Measurements from ENCODE around the gene NUDT1.
A peak's percentile ranks its signal among the peaks of the same experiment; 100 is the strongest.

Gene NUDT1

DNA sequence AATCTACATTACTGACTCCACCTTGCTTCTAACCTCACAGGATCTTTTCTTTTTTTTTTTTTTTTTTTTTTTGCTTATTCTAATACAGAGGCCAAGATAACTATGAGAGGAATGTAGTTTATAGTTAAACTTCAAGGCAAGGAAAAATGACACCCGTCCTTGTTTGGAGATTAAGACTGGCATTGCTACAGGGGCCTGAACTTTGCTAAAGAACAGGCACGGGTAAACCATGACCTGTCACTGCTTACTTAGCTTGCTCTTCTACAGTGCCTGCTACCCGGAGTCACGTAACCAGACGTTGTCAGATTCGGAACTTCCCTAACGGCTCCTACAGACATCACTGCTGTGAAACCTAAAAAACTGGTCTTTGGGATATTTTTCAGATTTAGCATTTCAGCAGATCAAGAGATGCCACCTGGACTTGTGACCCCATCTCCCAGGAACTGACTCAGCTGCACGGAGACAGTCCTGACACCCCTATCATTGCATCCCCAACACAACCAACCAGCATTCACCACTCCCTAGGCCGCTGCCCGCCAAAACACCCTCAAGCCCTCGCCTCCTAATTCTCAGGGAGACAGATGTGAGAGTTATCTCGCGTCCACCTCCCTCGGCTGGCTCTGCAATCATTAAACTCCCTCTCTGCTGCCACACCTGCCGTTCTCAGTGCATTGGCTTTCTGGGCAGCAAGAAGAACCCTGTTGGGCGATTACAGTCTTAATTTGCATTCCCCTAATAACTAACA is 36.8 kb upstream of the NUDT1 start:
- DNase-seq (ENCODE audit: low read depth in 2 of 2), result no peak

DNA sequence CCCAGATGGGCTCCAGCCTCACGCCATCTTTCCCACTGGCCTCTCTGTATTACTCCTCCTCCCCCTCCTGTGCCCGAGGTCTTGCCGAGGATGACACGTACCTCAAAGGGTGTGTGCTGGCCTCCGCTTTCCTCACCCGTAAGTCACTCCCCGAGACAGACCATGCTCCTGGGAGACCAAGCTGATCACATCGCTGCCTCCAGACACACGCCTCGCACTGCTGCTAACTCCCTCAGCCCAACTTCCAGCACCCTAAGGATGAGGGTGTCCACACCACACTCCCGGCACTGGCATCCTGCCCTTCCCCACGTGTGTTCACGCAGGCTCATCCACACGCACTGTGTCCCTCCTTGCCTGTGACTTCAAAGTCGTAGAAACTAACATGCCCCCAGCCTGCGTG is 33.3 kb upstream of the NUDT1 start:
- no peak for DNase-seq (ENCODE audit: low read depth in 2 of 2)

DNA sequence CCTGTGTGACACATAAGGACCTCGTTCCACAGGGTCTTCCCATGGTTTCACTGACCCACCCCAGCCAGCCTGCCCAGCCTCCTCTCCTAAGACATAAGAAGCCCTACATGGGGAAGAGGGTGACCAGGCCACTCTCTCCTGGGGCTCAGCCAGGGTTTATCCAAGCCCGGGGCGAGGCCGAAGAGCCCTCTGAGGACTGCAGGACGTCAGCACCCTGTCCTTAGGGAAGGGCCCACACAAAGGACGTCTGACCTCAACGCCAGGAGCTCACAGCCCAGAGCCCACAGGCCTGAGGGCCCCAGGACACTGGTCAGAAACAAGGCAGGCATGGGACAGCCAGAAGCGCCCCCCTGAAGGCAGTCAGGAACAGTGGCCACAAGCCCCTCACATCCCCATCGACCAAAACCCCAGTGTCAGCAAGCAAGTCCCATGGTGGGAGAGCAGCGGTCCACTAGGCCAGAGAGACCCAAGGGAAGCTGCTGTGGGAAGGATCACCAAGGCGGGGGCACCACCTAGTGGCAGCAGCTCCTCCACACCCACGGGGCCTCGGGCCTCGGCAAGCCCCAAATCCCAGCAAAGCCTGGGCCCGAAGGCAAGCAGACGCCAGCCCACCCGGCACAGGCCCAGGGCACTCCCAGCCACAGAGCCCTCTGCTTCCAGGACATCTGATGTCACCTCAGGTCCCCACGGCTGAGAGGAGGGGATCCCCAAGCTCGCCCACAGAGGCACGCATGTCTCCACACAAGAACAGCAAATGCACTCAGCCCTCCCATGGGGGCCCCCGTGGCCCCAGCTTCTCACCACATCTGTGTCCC is 32.7 kb upstream of the NUDT1 start:
- peak; percentile 11 to 20 for DNase-seq (ENCODE audit: low read depth in 2 of 2)

DNA sequence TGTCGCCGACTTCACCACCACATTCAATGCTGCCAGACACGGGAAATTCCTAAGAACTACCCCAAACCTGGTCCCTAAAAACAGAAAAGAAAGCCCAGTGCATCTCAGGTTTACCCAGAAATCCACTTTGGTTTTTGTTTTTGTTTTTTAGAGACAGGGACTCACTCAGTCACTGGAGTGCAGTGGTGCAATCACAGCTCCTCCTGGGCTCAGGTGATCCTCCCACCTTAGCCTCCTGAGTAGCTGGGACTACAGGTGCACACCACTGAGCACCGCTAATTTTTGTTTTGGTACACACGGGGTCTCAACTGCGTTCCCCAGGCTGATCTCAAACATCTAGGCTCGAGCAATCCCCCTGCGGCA is 32.1 kb upstream of the NUDT1 start:
- no peak for DNase-seq (ENCODE audit: low read depth in 2 of 2)

DNA sequence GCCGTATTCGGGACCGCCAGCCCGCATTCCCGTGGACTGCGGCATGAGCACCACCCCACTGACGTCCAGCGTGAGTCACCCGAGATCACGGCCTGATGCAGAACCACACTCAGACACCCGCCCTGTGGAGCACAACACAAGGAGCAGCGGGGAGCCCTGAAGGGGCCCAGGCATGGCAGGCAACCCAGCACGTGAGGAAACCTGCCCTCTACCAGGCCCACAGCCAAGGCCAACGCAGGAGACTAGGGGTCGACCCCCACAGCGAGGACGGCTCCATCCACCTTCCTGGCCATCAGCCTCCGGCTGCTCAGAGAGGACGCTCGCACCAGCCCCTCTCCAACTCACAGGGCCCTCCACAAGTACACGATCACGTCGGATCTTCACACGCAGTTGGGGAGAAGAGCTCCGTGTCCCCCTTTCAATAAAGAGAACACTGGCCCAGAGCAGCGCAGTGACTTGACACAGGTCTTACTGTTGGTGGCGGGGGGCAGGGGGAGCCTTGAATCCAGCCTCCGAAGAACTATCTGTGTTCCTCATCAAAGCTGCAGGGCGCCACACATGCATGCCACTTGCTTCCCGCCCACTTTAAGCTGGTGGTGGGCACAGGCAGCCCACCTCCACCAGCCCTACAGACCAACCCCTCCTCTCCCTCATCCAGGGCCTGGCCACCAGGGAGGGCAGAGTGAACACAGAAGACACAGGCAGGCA is 31.3 kb upstream of the NUDT1 start:
- DNase-seq (ENCODE audit: low read depth in 2 of 2), result no peak

DNA sequence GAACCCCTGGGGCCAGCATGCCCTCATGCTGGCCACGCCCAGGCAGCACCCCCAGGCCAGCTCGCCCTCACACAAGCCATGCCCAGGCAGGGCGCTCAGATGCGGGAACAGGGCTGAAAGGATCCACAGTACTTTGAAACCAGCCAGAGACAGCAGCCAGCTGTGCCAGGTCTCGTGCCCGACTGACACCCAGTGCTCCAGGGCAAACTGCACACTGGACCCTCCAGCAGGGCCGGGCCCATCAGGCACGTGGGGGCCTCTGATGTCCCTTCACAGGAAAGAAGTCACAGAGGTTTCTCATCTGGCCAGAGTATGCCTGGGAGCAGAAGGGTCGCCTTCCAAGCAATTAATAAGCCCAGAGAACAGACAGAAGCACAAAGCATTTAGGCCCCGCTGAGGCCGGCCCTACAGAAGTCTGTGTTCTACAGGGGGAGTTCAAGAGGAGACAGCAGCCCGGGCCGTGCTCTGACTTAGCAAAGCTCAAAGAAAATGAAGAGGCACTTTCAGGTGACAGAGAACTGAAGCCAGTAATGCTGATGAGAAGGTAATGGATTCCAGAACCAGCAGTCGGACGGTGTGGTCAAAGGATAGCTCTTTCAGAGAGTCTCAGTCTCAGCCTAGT is 30.7 kb upstream of the NUDT1 start:
- DNase-seq (ENCODE audit: low read depth in 2 of 2), result no peak

DNA sequence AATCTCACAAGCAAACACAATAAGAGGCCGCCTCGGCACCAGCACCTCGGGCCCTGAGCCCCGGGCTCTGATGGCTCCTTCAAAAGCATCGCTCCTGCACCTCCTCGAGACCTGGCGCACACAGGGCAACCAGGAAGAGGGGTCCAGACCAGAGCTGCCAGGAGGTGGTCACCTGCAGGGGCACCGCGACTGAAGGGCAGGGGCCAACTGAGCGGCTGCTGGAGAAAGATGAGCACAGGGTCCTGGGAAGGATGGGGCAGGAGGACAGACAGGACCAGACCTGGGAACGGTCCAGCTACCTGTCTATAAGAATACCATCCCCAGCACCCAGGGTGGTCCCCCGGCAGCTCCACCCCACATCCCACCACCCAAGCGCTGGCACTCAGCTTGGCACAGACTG is 30.1 kb upstream of the NUDT1 start:
- DNase-seq (ENCODE audit: low read depth in 2 of 2), result no peak

DNA sequence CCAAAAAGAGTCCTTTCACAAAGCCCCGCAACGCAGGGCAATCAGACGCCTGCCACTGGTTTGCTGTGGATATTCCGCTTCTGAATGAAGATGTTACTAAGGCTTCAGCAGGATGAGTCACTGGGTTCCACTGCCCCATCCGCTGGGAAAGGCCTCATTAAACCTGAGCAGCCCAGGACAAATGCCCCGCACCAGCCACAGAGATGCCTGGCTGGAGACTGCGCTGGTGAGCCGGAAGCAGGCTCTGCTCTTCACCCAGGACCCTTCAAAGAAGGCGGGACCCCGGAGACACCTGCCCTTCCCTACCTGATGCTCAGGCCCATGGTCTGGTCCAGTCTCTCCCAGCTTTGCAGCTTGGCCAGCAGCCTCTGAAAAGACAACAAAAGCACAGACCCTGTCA is 29.1 kb upstream of the NUDT1 start:
- DNase-seq (ENCODE audit: low read depth in 2 of 2), result no peak

DNA sequence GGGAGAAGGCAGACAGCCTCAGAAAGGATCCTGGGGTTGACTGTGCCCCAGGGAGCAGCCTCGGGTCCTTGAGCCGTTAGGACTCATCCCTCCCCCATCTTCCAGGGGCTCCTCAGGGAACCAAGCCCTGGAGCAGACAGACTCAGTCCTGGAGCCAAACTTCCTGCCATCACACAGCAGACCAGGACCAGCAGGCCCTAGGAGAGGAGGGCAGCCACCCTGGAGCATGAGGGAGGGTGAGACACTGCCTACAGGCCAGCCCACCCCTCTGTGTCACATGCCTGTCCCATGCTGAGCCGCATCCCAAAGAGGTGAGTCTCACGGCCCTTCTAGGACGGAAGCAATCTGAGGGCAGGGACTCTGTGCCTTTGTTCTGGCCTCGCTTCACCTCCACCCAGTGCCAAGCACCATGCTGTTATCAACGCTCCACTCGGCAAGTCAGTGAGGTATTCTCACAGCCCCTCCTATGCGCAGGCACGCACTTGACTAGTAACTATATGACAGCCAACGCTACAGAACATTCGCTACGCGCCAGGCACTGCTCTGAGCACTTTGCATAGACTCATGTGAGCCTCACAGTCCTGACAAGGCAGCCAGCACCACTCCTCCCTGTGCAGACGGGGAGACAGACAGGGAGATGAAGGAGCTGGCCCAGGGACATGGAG is 28.3 kb upstream of the NUDT1 start:
- no peak for DNase-seq (ENCODE audit: low read depth in 2 of 2)

DNA sequence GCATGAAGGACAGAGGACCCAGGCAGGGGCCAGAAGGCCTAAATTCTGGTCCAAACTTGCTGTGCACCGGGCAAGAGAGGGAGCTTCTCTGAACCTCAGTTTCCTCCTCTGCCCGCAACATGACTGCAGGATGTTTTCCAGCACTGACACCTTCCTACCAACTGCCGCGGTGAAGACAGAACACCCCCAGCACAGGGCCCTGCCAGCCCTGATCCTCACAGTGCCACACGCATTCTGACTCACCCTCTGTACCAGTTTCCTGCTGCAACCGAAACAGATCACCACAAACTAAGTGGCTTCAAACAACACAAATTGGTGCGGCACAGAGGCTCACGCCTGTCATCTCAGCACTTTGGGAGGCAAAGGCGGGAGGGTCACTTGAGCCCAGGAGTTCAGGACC is 27.4 kb upstream of the NUDT1 start:
- DNase-seq (ENCODE audit: low read depth in 2 of 2), result no peak

DNA sequence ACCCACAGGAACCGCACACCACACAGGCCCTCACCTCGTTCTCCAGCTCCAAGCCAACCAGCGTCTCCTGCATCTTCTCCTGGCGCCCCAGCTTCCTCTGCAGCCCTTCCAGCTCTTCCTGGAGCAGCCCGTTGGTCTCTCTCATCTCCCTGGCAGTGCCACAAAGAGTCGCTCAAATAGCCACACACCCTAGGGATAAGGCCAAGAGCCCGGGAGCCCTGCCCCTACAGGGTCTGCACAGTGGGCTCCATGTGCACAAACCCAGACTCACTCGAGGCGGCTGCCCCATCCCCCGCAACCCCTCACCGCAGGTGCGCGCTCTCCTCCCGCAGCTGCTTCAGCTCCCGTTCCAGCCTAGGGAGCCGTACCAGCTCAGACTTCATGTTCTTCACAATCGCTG is 26.2 kb upstream of the NUDT1 start:
- no peak for DNase-seq (ENCODE audit: low read depth in 2 of 2)

DNA sequence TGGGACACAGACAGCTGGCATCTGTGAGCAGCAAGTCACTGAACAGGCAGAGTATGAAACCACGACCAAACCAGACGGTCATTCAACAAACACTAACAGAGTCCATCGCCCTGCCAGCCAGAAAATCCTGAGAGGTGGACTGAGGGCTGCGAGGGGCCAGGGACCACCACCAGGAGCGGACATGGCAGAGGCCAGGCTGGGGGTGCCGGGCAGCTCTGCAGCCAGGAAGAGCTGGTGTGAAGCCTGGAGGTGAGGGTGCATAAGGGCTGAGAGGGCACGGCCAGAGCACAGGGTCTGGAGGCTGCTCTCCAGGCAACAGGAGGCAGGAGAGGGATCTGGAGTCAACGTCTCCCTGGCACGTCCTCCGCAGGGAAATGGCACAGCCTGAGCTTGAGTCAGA is 24.8 kb upstream of the NUDT1 start:
- DNase-seq (ENCODE audit: low read depth in 2 of 2), result no peak

DNA sequence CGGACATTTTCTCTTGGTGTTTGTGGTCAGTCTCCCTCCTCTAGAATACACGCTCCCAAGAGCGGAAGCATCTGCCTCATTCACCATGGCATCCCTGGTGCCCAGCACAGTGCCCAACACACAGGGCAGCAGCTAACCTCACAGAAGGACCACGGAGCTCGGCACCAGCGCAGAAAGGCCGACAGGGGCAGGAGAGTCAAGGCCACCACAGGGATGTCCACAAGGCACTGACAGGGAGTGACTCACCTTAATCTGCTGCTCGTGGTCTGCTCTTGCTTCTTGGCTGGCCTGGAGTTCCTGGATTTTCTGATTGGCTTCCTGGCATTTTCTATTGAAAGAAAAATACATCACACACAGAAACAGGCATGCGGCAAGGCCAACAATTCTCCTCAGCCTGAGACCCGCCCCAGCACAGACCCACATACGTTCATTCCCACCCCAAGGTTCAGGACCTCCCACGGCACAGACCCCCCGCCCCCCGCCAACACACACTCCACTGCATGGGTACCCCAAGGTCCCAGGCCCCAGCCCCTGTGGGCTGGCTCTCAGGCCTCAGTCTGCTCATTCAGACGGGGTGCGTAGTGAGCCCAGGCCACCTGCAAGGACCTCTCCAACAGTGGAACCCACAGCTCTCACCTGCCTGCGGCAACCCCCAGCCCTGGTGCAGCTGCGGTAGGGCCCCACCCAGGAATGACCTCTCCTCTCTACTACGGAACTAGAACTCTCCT is 24.1 kb upstream of the NUDT1 start:
- no peak for DNase-seq (ENCODE audit: low read depth in 2 of 2)

DNA sequence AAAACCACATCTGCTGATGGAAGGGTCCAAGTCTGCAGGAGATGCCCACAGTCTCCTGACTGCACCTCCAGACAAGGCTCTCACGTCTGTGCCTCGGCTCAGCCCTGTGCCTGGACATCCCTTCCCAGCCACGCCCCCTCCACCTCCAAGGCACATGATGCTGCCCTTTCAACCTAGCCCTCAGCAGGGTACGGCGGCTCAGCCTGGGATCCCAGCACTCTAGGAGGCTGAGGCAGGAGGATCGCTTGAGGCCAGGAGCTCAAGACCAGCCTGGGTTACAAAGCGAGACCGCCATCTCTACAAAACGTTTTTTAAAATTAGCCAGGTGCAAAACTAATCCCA is 23.6 kb upstream of the NUDT1 start:
- no peak for DNase-seq (ENCODE audit: low read depth in 2 of 2)

DNA sequence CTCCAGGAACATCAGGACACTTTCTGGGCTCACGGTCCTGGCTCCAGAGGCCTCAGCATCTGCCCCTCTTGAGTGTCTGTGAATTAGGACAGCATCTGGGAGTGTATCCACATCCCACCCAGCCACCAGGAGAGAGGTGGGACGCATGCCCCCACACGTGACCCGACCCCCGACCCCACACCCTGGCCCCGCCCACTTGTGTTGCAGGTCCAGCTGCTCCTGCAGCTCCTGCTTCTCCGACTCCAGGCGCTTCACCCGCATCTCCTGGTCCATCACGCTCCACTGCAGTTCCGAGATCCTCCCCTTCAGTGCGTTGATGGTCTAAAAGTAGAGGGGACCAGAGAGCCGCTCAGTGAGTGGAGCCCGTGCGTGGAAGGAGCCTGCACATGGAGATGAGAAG is 22.9 kb upstream of the NUDT1 start:
- DNase-seq (ENCODE audit: low read depth in 2 of 2), result no peak

DNA sequence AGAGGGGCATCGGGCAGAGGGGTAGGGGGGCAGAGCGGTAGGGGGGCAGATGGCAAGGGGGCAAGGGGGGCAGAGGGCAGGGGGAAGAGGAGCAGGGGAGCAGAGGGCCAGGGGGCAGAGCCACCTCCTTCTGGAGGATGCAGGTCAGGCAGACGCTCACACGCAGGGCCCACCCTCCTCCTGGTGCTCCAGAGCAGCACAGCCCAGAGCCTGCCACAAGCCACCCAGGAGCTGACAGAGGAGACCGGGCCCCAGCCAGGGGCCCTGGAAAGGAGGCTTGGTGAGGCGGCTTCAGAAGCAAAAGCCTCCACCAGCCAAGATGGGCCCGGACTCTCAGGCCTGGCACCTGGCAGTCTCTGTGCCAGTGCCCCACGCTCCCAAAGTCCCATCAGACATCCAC is 22.4 kb upstream of the NUDT1 start:
- no peak for DNase-seq (ENCODE audit: low read depth in 2 of 2)

DNA sequence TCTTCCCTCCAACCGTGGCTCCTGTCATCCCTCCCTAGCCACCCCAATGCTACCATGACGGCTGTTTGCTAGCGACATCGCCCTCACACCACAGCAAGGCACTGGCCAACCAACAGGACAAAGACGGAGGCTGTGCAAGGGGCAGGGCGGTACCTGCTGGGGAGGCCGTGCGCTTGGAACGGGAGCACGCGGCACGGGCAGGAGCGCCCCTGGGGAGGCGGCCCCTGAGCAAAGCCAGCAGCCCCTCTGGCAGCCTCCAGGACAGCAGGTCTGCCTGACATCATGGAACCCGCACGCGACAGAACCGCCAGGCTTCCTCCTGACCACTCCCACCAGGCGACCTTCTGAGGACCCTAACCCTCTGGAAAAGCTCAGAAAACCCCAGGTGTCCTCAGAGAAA is 22.0 kb upstream of the NUDT1 start:
- no peak for DNase-seq (ENCODE audit: low read depth in 2 of 2)

DNA sequence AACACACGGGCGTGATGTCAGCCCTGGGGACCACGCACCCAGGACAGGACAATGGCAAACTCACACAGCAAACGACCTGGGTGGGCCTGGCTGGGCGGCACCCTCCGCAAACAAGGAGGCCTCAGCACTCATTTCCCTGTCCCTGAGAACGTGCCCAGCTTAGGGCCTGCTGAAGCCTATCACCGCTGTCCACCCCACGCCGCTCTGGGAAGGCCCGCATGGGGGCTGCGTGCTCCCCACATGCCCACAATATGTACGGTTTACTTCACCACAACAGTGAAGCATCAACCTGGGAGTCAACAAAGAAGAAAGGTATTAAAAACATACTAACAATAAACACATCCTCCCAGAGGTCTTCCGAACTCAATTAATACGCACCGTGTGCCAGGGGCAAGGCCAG is 21.5 kb upstream of the NUDT1 start:
- DNase-seq (ENCODE audit: low read depth in 2 of 2), result no peak

DNA sequence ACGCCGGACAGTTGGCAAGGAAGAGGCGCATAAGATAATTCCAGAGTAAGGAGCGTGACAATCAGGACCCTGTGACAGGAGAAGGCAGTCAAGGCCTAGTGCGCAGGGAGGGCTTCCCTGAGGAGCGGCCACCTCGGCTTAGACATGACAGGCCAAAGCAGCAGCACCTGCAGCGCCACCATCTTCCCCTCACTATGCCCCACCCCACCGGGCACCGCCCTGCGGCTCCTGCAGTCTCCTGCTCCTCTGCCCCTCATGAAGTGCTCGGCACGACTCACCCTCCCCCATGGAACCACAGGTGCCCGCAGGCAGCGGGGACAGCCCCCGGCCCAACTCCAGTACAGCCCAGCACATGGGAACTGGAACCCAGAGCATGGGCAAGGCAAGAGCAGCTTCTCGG is 21.1 kb upstream of the NUDT1 start:
- no peak for DNase-seq (ENCODE audit: low read depth in 2 of 2)

DNA sequence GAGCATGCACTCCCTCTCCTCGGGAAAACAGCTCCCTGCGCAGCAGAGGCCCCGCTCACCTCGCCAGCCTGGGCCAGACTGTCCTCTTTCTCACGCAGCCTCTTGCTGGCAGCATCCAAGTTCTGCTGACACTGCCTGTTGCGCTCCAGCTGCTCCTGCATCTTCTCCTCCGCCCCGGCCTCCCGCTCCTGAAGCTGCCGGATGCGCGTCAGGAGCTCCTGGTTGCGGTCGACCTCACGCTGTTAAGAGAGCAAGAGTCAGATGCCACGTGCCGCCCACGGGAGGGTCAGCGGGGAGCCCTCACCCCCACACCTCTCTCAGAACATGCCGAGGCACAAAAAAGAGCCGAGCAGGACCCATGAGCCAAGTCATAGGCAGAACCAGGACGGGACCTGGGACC is 19.5 kb upstream of the NUDT1 start:
- no peak for DNase-seq (ENCODE audit: low read depth in 2 of 2)

DNA sequence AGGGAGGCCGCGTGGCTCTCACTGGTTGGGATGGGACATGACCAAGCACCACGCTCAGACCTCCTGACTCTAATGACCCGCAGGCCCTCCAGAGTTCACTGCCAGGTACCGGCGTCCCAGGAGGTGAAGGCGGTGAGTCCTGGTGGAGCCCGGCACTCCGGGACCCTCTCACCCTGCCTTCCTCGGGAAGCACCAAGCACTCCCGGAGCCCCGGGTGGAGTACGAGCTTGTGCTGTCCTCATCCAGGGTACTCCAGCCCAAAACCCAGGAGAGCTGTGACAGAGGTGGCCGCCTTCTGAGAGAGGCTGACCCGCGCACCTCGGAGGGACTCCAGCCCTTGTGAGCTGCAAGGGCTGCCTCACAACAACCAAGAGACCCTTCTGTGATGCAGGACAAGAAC is 18.7 kb upstream of the NUDT1 start:
- DNase-seq (ENCODE audit: low read depth in 2 of 2), result no peak
